Upper lobe of left lung (tissue), 4 donors: ENCODE data around the gene ELOB.

Experiments
- CTCF ChIP-seq, 6 experiments: fragments of 450-650 bp in 4 of 6; fragments of 200-600 bp in 2 of 6; sonication (generic) in 2 of 6; IDR thresholded peaks; one replicate each; pipeline ENCODE4 v1.5.1; 2016 to 2019; ENCODE audit warnings: antibody characterized with exemption in 6 of 6
- EP300 ChIP-seq, 4 donors: sonication (generic); formaldehyde crosslinking; IDR thresholded peaks; one replicate each; pipeline ENCODE4 v1.5.1; 2017; ENCODE audit warnings: antibody characterized with exemption in 4 of 4, control low read depth in 2 of 4
- POLR2A ChIP-seq, 4 donors: fragments of 450-650 bp; IDR thresholded peaks; one replicate each; pipeline ENCODE4 v1.5.1; 2016 to 2017; ENCODE audit warnings: antibody characterized with exemption in 4 of 4, mild to moderate bottlenecking in 2 of 4
- POLR2AphosphoS5 ChIP-seq, 2 donors: sonication (generic); formaldehyde crosslinking; IDR thresholded peaks; one replicate each; pipeline ENCODE4 v1.5.1; 2017; ENCODE audit warnings: antibody characterized with exemption in 2 of 2

DNA sequence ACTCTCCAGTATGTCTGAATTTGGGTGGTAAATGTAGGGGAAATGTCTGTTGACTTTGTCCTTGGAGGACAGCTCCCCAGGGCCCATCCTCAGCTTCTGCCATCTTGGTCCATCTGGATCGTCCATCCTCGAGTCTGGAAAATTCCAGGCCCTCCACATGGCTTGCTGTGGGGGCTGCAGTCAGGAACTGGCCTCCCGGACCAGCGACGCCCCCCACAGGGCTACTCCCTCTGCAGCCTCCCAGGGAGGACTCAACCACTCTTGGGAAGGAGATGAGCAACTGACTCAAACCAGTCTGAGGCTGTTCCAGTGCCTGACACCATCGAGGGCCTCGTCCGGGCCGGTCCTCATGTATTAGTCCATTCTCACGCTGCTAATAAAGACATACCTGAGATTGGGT, 47.5 kb upstream of the ELOB start:
- no peak for TF ChIP-seq CTCF (IDR thresholded peaks at IDR 0.05)
- TF ChIP-seq POLR2AphosphoS5 (IDR thresholded peaks at IDR 0.05): no peak
- TF ChIP-seq POLR2A (IDR thresholded peaks at IDR 0.05): no peak
- TF ChIP-seq EP300 (IDR thresholded peaks at IDR 0.05): no peak
